Sigmoid colon (tissue), 4 donors: ENCODE results near the gene DLG1.

Experiments
- EP300 ChIP-seq, 4 donors: sonication (generic); formaldehyde crosslinking; IDR thresholded peaks; one replicate each; pipeline ENCODE4 v1.6.1; 2017; ENCODE audit warnings: antibody characterized with exemption in 4 of 4
- POLR2A ChIP-seq, 2 donors: fragments of 450-650 bp; IDR thresholded peaks; one replicate each; pipeline ENCODE4 v1.6.1; 2016; ENCODE audit warnings: antibody characterized with exemption in 2 of 2, mild to moderate bottlenecking in 2 of 2, moderate library complexity in 2 of 2
- POLR2AphosphoS5 ChIP-seq, 4 donors: sonication (generic); formaldehyde crosslinking; IDR thresholded peaks; one replicate each; pipeline ENCODE4 v1.6.1; 2017; ENCODE audit warnings: antibody characterized with exemption in 4 of 4
- TF ChIP-seq, protein P1 (sequence below), 4 experiments: fragments of 450-650 bp in 3 of 4; fragments of 200-600 bp in 1 of 4; IDR thresholded peaks; one replicate each; pipeline ENCODE4 v1.5.1; 2016 to 2019; ENCODE audit warnings: antibody characterized with exemption in 4 of 4, mild to moderate bottlenecking in 3 of 4, moderate library complexity in 2 of 4

DNA sequence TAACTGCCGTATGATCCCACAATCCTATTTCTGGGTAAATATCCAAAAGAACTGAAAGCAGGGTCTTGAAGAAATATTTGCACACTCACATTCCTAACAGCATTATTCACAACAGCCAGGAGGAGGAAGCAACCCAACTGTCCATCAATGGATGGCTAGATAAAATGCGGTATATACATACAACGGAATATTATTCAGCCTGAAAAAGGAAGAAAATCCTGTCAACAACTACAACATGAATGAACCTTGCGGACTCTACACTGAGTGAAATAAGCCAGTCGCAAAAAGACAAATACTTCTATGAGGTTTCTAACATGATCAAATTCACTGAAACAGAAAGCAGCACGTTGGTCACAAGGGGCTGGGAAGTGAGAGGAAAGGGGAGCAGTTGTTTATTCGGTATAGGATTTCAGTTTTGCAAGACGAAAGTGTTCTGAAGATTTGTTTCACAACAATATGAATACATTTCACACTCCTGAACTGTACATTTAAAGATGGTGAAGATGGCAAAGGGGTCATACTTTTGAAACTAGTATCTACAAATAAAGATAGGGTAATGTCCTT lies 6.2 kb downstream of the DLG1 start:
- TF ChIP-seq, protein P1, sequence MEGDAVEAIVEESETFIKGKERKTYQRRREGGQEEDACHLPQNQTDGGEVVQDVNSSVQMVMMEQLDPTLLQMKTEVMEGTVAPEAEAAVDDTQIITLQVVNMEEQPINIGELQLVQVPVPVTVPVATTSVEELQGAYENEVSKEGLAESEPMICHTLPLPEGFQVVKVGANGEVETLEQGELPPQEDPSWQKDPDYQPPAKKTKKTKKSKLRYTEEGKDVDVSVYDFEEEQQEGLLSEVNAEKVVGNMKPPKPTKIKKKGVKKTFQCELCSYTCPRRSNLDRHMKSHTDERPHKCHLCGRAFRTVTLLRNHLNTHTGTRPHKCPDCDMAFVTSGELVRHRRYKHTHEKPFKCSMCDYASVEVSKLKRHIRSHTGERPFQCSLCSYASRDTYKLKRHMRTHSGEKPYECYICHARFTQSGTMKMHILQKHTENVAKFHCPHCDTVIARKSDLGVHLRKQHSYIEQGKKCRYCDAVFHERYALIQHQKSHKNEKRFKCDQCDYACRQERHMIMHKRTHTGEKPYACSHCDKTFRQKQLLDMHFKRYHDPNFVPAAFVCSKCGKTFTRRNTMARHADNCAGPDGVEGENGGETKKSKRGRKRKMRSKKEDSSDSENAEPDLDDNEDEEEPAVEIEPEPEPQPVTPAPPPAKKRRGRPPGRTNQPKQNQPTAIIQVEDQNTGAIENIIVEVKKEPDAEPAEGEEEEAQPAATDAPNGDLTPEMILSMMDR (IDR thresholded peaks at IDR 0.05), result no peak
- TF ChIP-seq POLR2A (IDR thresholded peaks at IDR 0.05), result no peak
- no peak for TF ChIP-seq POLR2AphosphoS5 (IDR thresholded peaks at IDR 0.05)
- TF ChIP-seq EP300 (IDR thresholded peaks at IDR 0.05), result no peak
